Putamen (tissue), 1 donor: ENCODE data around the gene FBXO24.
"Not testable (repeated sequence)": the region's sequence is repeated elsewhere in the genome, so short reads cannot be mapped to it uniquely, and the experiment has no call there.

Experiments used
- DNase-seq: peaks from one replicate; pipeline ENCODE4 v3.0.0-alpha.2; 2016; ENCODE audit warnings: low spot score

Gene FBXO24

DNA sequence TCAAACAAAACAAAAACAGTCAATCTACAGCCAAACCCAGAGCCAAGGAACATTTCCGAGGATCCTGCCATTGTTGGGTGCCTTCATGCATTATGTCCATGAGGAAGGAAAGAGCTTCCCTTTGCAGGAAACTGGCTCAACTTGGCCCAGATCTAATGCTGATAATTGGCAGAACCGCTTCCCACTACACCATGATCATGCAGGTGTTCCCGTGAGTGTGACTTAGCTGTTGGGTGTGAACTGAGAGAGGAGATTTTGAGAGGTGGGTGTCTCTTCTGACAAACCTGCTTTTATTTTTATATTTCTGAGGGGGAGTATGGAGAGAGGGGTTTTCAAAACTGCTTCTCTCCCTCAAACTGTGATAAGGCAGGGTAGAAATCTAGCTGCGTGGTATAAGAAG lies 27.0 kb upstream of the FBXO24 start:
- DNase-seq: peak; percentile 67

DNA sequence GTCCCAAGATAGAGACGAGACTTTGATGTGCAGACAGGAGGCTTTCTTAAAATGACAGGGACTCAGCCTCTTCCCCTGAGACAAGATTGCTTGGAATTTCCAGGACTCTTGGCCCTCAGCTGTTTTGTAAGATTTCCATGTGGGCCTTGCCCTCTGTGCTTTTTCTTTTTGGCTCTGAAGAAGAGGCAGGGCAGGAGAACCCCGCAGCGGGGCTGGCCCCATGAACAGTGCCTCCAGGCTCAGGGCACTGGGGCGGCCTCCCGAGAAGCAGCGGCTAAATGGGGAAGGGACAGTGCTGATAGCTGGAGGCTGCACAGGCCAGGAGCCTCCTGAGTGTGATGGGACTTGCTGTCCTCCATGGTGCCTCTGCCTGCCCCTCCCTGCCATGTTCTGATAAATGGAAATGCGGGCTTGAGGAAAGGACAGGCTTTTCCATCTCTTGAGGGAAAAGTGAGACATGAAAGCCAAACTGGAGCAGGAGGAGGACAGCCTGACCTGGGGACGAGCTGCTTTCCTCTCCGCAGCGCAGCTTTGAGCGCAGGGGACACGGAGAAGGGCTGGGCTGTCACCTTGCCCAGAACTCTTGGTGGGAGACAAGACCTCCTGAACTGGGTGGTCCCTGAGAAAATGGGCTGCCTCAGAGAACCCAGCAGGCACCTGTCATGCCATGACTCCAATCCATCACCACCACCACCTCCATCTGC lies 24.5 kb upstream of the FBXO24 start:
- no peak for DNase-seq

DNA sequence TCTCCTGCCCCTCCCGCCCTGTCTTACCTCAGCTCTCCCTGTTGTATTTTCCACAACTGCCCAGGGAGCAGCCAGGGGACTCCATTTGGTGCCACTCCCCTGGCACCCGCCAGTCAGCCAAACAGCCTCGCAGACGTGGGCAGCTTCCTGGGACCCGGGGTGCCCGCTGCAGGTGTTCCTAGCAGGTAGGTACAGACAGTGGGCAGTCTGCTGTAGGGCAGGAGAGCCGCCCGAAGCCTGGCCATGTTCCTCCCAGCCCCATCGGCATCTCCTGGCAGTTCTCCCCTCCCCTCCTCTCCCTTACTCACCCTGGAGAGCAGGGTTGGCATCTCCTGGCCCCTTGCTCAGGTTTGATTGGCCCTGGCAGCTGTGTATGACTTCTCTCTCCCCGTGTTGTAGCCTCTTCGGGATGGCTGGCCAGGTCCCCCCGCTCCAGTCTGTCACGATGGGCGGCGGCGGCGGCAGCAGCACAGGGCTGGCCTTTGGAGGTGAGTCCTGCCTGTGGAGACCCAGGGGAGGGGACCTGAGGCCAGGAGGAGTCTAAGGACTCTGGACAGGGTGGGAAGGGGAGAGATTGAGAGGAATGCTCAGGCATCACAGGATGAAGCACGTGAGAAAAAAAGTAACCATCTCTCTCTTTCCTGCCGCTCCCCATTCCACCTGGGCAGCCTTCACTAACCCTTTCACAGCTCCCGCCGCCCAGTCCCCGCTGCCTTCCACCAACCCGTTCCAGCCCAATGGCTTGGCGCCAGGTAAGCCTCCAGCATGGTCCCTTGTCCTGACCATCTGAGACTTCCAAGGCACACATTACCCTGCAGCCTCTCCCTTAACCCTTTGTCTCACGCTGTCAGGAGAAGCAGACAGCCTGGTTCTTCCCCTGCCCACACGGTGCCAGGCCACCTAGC lies 23.7 kb upstream of the FBXO24 start:
- DNase-seq: no peak

DNA sequence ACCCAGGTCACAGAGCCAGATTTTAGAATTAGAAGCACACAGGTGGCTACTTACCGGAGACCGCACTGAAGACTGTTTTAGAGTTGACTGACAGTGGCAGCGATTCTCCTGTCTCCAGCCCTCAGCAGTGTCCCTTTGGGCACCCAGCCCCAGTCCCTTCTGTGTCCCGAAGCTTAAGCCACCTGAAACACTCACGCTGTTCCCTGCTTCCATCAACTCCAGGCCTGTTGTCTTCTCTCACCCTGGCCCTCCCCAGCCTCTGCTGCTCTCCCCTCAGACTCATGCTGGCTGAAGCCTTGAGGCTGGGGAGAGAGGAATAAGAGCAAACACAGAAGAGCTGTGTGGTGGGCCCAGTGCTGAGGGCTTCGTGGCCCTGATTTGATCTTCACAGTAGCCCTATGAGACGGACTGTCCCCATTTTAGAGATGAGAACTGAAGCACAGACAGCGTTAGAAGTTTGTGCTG lies 23.0 kb upstream of the FBXO24 start:
- DNase-seq: no peak

DNA sequence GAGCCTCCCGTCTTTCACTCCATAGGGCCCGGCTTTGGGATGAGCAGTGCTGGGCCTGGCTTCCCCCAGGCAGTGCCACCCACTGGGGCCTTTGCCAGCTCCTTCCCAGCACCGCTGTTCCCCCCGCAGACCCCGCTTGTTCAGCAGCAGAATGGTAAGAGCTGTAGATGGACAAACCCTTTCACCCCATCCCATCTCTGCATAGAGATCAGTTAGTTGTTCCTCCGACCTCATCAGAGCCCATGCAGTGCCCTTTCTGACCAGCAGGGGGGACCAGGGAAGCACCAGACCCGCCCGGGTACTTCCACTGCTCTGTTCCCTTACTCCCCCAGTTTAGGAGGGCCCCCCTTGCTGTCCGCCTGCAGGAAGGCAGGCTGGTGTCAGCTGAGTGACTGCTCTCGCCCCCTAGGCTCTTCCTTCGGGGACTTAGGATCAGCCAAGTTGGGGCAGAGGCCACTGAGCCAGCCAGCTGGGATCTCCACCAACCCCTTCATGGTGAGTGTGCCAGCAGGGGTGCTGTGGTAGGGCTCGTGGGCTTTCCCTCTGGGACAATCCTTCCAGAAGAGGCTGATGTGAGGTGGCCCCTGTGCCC lies 22.2 kb upstream of the FBXO24 start:
- DNase-seq: no peak

DNA sequence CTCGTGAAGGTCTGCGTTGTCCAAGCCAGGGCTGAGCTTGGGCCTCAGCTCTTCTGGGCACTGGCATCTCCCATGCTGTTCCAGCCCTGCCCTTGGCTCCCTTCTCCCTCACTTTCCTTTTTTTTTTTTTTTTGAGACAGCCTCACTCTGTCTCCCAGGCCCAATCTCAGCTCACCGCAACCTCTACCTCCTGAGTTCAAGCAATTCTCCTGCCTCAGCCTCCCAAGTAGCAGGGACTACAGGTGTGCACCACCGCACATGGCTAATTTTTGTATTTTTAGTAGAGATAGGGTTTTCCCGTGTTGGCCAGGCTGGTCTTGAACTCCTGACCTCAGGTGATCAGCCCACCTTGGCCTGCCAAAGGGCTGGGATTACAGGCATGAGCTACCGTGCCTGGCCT lies 21.7 kb upstream of the FBXO24 start:
- not testable (repeated sequence) for DNase-seq

DNA sequence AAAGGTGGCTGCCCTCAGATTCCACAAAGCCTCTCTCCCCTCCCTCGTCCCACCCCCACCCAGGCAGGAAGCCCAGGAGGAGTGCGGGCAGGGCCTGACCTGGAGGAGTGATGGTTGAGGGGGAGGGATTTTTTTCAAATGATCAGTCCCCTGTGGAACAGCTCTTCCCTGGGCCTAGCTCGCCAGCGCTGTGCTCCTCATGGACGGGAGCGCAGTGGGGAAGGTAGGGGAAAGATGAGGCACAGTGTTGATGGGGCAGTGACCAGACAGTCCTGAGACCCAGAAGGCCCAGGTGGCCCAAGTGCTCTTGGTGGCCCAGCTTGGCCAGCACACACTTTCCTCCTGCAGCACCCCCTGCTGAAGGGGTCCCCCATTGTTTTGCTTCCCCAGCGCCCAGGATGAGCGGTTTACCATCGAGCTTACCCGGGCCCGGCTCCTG lies 21.0 kb upstream of the FBXO24 start:
- DNase-seq: no peak

DNA sequence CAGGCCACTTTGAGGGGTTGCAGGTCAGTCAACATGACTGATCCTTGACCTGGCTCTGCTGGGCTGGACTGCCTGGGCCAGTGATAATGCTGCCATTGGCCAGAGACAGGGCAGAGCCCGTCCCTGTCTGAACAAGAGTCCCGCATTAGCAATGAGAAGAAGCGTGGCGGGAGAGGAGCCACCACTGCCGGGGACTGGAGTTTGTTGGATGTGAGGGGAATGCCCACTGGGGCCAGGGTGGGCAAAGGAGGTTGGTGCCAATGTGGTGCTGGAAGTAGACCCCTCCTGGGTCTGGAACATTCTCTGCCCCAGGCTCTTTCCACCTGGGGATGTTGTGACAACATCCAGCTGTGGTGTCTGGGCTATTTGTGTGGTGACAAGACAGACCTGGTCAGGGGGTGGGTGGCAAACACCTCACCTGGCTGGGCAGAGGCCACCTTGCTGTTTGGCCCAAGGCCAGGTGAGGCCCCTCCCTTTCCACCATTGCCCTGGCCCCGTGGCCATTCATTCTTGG lies 20.1 kb upstream of the FBXO24 start:
- no peak for DNase-seq

DNA sequence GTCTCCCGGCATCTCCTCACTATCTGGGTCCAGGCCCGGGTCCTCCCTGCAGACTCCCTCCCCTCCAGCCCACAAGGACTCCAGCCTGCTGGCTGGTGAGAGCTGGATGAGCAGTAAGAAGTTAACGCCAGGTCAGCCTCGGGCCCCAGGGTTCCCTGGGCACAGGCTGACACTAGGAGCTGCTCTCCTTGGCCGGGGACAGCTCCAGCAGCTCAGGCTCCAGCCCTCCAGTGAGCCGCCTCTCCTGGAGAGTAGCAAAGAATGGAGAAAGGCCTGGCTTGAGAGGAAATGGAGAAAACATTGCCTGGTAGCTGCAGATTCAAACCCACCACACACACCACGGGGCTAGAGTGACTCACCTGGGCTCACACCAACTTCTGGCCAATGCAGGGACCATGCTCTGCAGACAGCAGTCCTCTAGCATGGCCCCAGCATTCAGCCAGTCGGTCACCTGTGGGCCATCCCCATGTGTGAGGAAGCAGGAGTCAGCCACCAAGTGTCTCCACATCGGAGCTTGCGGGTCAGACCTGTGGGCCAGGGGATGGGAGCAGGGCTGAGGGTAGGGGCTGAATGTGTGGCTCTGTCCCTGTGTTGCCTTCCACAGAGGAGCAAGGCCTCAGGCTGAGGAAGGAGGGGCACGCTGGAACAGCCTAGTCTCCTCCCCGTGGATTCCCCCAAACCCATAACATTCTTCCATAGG lies 18.9 kb upstream of the FBXO24 start:
- no peak for DNase-seq

DNA sequence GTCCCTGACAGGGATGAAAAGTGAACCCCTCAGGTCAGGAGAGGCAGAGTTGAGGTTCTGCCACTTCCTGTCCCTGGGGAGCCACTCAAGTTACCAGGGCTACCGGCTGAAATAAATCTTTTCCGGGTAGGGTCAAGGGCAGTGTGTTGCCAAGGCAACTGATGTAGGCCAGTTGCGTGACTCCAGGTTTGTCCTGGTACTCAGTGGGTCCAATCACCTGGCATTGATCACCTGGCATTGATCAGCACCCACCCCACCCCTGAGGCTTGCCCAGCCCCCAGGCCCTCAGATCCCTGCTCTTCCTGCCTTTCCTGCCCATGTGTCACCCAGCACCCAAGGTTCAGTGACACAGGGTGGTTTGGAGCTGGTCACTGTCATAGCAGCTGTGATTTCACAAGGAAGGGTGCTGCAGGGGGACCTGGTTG lies 18.4 kb upstream of the FBXO24 start:
- no peak for DNase-seq

DNA sequence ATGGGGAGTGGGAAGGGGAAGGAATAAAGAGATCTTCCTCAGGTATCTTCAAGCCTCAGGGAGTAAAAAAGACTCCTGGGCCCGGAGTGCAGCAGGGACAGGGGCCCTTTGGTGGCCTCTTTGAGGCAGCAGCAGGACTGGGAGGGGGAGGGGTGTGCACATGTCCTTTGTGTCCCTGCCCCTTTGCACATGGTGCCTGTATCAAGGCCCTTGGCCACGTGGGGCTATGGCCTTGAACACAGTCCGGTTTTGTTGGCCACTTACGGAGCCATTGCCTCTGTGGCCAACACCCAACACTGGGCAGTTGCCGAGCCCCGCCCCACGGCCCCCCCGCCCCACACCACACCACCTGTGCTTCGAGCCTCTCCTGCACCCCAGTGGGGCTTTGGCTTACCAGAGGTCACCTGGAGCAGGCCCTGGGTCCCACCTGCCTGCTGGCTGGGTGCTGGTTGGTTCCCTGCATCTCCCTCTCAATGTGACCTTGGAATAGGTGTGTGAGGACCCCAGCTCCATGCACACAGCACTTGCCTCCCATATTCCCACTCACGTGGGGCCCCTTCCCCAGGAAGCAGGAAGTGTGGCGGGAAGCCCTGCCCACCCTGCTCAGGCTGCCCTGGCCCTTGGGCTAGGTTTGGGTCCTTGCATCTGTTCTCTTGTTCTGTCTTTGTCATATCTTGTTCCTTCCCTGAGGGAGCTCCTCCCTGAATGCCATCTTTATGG lies 17.8 kb upstream of the FBXO24 start:
- DNase-seq: no peak

DNA sequence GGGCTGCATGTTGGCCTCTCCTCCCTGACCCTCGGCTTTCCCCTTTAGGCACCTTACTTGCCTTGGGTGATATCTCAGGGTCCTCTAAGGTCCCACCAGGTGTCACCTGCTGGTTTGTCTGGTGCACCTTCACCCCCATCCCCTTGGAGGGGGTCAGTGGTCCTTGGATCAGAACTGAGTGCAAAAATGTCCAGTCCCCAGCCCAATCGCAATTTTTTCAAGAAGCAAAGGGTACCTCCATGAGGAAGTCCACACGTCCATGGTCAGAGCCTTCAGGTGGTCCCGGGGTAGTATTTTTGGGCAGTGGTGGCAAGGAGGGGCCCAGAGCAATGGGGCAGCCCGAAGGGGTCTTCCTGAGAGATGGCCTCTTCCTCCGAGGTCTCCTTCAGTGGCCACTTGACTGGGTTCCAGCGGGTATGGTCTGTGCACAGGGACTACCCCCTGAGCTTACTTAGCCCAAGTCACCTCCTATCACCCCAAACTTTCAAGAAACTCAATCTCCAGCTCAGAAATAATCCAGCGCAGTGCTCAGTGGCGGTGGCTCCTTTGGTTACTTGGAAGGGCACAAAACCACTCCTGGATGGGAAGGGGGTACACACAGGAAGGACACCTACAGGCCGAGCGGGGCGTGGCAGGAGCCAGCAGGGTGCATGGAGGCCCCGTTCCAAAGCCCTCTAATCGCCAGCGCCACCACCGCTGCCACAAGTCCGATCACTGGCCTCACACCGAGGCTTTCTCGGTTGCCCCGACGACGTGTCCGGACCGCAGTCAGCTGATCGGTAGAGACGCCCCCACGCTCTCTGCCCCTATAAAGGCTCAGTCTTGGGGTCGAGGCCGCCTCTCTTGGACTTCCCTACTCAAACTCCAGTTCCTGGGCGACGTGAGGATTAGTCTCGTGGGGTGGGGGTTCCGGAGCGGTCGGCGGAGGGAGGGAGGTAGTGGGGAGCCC lies 17.0 kb upstream of the FBXO24 start:
- peak; percentile 58 for DNase-seq

DNA sequence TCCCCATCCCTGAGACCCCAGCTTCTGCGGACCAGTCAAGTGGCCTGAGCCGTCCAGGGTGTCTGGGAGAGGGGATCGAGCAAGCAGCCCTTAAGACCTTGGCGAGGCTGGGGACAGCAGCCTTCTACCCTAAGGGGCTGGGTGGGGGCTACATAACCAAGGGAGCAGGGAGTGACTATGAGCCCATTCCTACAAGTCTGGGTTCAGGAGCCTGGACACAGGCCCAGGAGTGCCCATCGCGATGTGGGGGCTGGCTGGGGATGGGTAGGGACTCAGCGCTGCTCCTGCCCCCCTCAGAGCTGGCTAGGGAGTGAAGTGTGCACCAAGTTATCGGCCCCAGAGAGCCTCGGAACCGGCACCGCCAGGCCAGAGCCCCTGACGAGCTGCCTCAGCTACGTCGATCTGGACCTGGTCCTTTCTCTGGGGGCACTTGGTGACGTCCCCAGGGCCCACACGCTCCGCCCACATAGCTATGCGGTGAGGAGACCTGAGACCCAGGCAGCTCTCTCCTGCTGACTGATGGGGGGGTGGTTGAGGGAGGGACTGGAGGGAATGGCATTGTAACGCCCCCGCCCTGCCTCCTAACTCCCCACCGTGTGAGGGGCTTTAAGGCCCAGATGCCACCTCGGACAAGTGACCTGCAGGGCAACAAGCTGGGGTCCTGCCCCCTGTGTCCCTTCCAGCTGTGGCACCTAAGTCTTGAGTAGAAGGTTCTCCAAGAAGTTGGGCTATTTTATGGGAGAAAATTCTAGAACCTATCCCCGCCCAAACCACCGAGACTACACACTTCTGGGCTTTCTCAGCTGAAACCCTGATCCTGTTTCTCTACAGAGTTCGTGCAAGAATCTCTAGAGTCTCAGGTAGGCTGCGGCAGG lies 14.9 kb upstream of the FBXO24 start:
- no peak for DNase-seq

DNA sequence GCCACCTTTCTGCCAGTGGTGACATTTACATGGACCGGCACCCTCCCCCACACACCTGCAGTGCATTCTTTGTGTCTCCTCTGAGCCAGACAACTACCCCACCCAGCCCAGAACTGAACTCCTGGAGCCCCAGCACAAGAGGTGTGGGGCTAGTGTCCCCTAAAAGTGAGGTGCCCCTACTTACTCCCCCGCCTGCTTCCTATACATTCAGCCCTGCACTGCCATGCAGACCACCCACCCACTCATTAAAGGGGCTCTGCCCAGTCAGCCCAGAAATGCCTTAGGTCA lies 14.4 kb upstream of the FBXO24 start:
- no peak for DNase-seq

DNA sequence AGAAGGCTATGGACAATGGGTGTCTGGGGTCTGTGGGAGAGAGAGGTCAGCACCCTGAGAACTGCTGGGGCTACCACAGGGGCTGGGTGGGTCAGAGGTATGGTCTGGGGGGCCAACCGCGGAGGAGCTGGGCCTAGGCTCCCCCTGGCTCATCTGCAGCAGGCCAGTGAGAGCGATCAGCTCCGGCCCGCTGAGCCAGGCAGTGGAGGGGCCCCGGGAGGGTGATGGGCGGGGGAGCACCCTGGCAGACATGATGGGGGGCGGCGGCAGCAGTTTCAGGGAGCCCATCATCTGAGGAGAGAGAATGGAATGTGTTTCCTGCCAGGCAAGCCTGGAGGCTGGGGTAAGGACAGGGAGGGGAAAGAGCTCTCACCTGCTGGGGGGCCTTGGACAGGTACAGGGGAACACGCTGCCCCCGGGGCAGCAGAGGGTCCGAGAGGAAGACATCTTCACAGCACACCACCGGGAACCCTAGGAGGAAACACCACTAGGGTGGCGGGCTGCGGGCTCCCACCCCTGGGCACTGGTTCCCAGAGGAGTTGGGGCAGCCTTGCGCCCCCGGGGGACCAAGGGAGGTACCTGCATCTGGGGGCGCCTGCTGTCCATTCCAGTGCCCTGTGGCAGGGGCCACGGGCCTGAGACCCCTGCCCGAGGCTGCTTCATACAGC lies 13.7 kb upstream of the FBXO24 start:
- DNase-seq: no peak

DNA sequence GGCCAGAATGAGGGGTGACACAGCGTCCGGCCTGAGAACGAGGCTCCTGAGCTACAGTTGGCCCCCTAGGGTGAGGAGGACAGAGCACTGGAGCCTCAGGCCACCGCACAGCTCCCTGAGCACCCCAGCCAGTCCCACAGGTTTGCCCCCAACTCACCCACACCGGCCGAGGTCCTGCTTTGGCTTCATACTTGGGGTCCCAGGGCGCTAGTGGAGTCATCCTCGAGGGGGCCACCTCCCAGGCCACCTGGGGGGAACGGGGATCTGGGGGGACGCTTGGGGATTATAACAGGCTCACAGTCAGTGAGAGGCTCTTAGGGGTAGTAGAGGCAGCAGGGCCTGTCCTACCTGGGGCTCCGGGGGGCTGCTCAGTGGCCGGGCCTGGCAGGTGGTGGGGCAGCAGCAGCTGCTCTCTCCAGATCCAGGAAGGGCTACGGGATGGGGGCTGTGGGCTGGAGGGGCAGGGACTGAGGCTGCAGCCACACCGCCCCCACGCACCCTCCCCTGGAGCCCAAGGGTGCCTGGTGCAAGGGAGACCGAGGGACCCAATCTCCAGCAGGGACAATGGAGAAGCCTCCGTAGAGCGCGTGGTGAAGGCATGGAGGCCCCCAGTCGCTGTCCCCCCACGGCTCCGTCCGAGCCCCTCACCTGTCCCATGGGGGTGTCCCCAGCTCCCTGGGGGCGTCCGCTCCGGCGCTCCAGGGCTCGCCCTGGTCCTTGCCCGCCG lies 13.0 kb upstream of the FBXO24 start:
- no peak for DNase-seq

DNA sequence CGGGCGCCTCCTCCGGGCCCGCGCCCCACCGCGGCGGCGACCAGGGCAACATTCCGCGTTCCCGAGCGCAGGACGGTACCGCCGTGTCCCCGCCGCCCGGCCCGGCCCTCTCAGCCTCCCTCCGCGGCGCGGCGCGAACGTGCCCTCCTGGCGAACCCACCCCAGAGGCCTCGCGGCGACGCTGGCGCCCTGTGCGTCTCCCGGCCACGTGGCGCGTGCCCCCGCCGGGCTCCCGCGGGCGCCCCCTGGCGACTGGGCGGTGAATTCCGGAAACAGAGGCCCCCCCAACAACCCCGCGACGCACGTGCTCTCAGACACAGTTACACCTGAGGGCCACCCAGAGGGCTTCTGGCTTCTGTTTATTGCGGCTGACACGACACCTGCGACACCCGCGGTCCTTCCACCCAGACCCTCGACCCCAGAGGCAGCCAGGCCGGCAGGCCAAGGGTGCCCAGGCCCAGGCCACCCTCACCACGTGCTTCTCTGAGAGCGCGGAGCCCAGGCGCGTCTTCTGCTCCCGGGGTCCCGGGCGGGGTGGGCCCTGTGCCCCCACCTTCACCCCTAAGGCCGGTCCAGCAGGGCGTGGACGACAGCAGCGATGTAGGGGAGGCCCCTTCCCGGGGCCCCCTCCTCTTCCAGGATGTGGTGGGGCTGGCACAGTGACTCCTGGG lies 12.3 kb upstream of the FBXO24 start, which contains the start of gene SAP25:
Gene SAP25, minus strand, starts transcription at position 210 of the 671 bp plus-strand sequence. Its CDS starts 158 bp downstream, at position 52.
- no peak for DNase-seq
